ENCODE data around the gene TCEAL9.
"Not testable (repeated sequence)": the region's sequence is repeated elsewhere in the genome, so short reads cannot be mapped to it uniquely, and the experiment has no call there.

TCEAL9 gene

GRCh38 chrX:103356130-103356798 lies at the start of gene TCEAL9:
Gene TCEAL9 (plus strand): TSS chrX:103356506. CDS start chrX:103357685, 1,179 bp downstream.
- DNase-seq = peak; percentile 47

- no peak for DNase-seq
These were observed 46.3 kb upstream of the TCEAL9 start for GRCh38 chrX:103309860-103310554.

GRCh38 chrX:103310555-103311398 lies 45.5 kb upstream of the TCEAL9 start, which contains the start of gene BEX2:
Gene BEX2 (minus strand): TSS chrX:103310990. CDS start chrX:103309976, 1,014 bp downstream.
- DNase-seq = peak; percentile 10

- DNase-seq = no peak
These were observed 44.9 kb upstream of the TCEAL9 start for GRCh38 chrX:103311399-103311780.

GRCh38 chrX:103329991-103330390 lies 26.3 kb upstream of the TCEAL9 start, which contains the start of gene TCEAL7:
Gene TCEAL7 (plus strand): TSS chrX:103330239. CDS start chrX:103331404, 1,165 bp downstream.
- DNase-seq = no peak

GRCh38 chrX:103330681-103331288 lies 25.5 kb upstream of the TCEAL9 start:
- DNase-seq = no peak

GRCh38 chrX:103338663-103339062 lies 17.6 kb upstream of the TCEAL9 start:
- no peak for DNase-seq

GRCh38 chrX:103343105-103343504 lies 13.2 kb upstream of the TCEAL9 start:
- peak; percentile 12 for DNase-seq

GRCh38 chrX:103344606-103345005 lies 11.7 kb upstream of the TCEAL9 start:
- DNase-seq = no peak

GRCh38 chrX:103347682-103348397 lies 8.5 kb upstream of the TCEAL9 start:
- no peak for DNase-seq

GRCh38 chrX:103356858-103357257 lies 552 bp downstream of the TCEAL9 start:
- DNase-seq = no peak

- DNase-seq = no peak
These were observed 1.6 kb downstream of the TCEAL9 start for GRCh38 chrX:103357871-103358270.

GRCh38 chrX:103359605-103360004 lies 3.3 kb downstream of the TCEAL9 start:
- not testable (repeated sequence) for DNase-seq

GRCh38 chrX:103360092-103360491 lies 3.8 kb downstream of the TCEAL9 start:
- peak; percentile 75 for DNase-seq

GRCh38 chrX:103360916-103361315 lies 4.6 kb downstream of the TCEAL9 start:
- DNase-seq = no peak

- no peak for DNase-seq
These were observed 5.5 kb downstream of the TCEAL9 start for GRCh38 chrX:103361798-103362197.

- DNase-seq = no peak
These were observed 6.2 kb downstream of the TCEAL9 start for GRCh38 chrX:103362474-103362873.

GRCh38 chrX:103363046-103363445 lies 6.7 kb downstream of the TCEAL9 start:
- DNase-seq = no peak

GRCh38 chrX:103367502-103367901 lies 11.2 kb downstream of the TCEAL9 start:
- no peak for DNase-seq

GRCh38 chrX:103369479-103369878 lies 13.2 kb downstream of the TCEAL9 start:
- no peak for DNase-seq

- no peak for DNase-seq
These were observed 16.6 kb downstream of the TCEAL9 start for GRCh38 chrX:103372886-103373285.

GRCh38 chrX:103373581-103373980 lies 17.3 kb downstream of the TCEAL9 start:
- DNase-seq = no peak

All from GDM1 (cell line).